CD8-positive, alpha-beta memory T cell (primary cell): ENCODE measurements around the gene CD44. TPM values are rescaled to one million over a fixed set of nuclear protein-coding genes. Genes with fewer than 3 reads are reported as not detected.
"Not testable (repeated sequence)": the region's sequence is repeated elsewhere in the genome, so short reads cannot be mapped to it uniquely, and the experiment has no call there.

Experiments
- CTCF ChIA-PET: fragments of 350-600 bp; sonication (Branson Sonifier 250); formaldehyde crosslinking; loops from one replicate; lab custom pipeline; 2021; ENCODE audit warnings: antibody characterized with exemption; lab: Charles Lee
- POLR2A ChIA-PET: fragments of 350-600 bp; sonication (Branson Sonifier 250); formaldehyde crosslinking; loops from one replicate; lab custom pipeline; 2021; ENCODE audit warnings: antibody characterized with exemption; lab: Charles Lee
- DNase-seq, 5 donors: peaks; one replicate each; pipeline versions ENCODE4 v3.0.0 to v3.0.0-alpha.2; 2020 to 2022; ENCODE audit warnings: mixed read lengths in 1 of 5
- H3K27ac ChIP-seq: one replicate; pipeline ENCODE4 v1.7.0; 2013; ENCODE audit warnings: low read depth, mild to moderate bottlenecking, low read length, moderate library complexity
- H3K27me3 ChIP-seq: 2 replicates; pipeline ENCODE4 v1.7.0; 2013; ENCODE audit warnings: low read length, mild to moderate bottlenecking; ENCODE audit not compliant: insufficient read depth, poor library complexity, severe bottlenecking
- H3K36me3 ChIP-seq: 2 replicates; pipeline ENCODE4 v1.7.0; 2013; ENCODE audit warnings: mild to moderate bottlenecking, low read length, moderate library complexity; ENCODE audit not compliant: insufficient read depth
- H3K4me1 ChIP-seq: 2 replicates; pipeline ENCODE4 v1.7.0; 2013; ENCODE audit warnings: mild to moderate bottlenecking, low read length, moderate library complexity; ENCODE audit not compliant: insufficient read depth
- H3K4me3 ChIP-seq: 2 replicates; pipeline ENCODE4 v1.7.0; 2013; ENCODE audit warnings: mild to moderate bottlenecking, low read length
- H3K9me3 ChIP-seq: 2 replicates; pipeline ENCODE4 v1.7.0; 2013; ENCODE audit warnings: mild to moderate bottlenecking, low read length
- H3K27ac Mint-ChIP-seq, 8 donors: one replicate each; pipeline ENCODE4 v1.8.0; 2020 to 2021; ENCODE audit warnings: mixed read lengths in 8 of 8, mild to moderate bottlenecking in 6 of 8, inconsistent platforms in 3 of 8, moderate library complexity in 3 of 8
- H3K27me3 Mint-ChIP-seq, 2 donors: one replicate each; pipeline ENCODE4 v1.8.0; 2020 to 2021; ENCODE audit warnings: mixed read lengths in 2 of 2, mild to moderate bottlenecking in 1 of 2, moderate library complexity in 1 of 2
- H3K36me3 Mint-ChIP-seq, 3 donors: one replicate each; pipeline ENCODE4 v1.8.0; 2020 to 2021; ENCODE audit warnings: mixed read lengths in 3 of 3, inconsistent platforms in 1 of 3, mild to moderate bottlenecking in 1 of 3
- H3K4me1 Mint-ChIP-seq, 3 donors: one replicate each; pipeline ENCODE4 v1.8.0; 2020 to 2021; ENCODE audit warnings: mixed read lengths in 3 of 3, inconsistent platforms in 1 of 3, mild to moderate bottlenecking in 1 of 3
- H3K4me3 Mint-ChIP-seq, 7 donors: one replicate each; pipeline ENCODE4 v1.8.0; 2020 to 2021; ENCODE audit warnings: mixed read lengths in 7 of 7, mild to moderate bottlenecking in 6 of 7, moderate library complexity in 4 of 7, inconsistent platforms in 2 of 7
- H3K9me3 Mint-ChIP-seq, 5 donors: one replicate each; pipeline ENCODE4 v1.8.0; 2020 to 2022; ENCODE audit warnings: mixed read lengths in 5 of 5, mild to moderate bottlenecking in 3 of 5, moderate library complexity in 2 of 5, inconsistent platforms in 1 of 5
- polyA plus RNA-seq: library from polyadenylated mRNA; unstranded; fragments of 300-500 nt; fragmentation: Illumina TruSeq; gene quantifications from one replicate; pipeline ENCODE4 v1.2.3, GENCODE V29; 2021
- total RNA-seq, 2 experiments: library from RNA; stranded (reverse); gene quantifications; one replicate each; pipeline ENCODE4 v1.2.3, GENCODE V29; 2021

CD44 gene
- total and polyA plus RNA-seq, 3 experiments from 2014 or later: 338 to 534 (median 510) TPM

DNA sequence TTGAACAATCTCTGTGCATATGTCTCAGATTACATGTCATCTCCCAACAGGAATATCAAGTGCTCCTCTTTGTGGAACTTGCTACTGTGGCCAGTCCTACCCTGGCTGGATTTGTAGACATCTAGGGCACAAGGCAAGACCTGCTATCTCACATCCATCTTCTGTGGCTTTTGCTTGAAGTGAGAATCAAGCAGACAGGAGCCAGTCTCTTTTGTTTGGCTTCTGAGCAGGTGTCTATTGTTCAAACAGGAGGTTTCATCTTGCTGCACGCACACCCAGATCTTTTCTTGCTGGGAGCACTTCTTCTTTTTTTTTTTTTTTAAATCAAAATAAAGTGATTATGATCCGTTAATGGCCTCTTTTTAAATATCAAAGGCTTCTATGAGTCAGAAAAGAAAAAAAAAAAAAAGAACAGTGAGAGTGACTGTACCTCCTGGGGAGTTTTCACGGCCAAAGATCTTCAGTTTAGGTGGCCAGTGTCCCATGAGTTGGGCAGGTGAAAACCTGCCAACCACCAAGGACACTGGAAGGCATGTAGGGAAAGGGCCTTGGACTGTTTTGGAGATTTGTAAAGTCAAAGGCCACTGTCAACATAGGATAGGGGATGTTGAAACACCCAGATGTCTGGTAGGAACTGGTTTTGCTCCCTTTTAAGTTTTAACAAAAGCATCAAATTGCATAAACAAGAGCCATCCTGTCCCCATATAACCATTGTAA lies 78.1 kb downstream of the CD44 start:
- POLR2A ChIA-PET: no interaction called here
- H3K9me3 ChIP-seq: no peaks in the 10 kb centered on the region
- Mint-ChIP-seq H3K27me3 (no peaks in the 10 kb centered on the region), H3K4me3 (peak overlapping the region in 5 of 7 donors; percentile 42 to 82 (median 51)), H3K9me3 (no peaks in the 10 kb centered on the region), H3K27ac (peak overlapping the region; percentile 83 to 98 (median 96)), H3K4me1 (peaks cover 54 to 74% (median 70%) of the 10 kb centered on the region in 3 donors), H3K36me3 (peaks cover 25 to 92% (median 41%) of the 10 kb centered on the region in 3 donors)
- peaks cover 57% of the 10 kb centered on the region for H3K36me3 ChIP-seq
- peak in 3 of 5 donors; percentile 39 to 69 (median 66) for DNase-seq
- H3K27ac ChIP-seq: no peak overlapping the region
- H3K4me1 ChIP-seq: peaks cover 47% of the 10 kb centered on the region
- CTCF ChIA-PET: no interaction called here
- no peaks in the 10 kb centered on the region for H3K27me3 ChIP-seq
- peak overlapping the region; percentile 6 for H3K4me3 ChIP-seq

DNA sequence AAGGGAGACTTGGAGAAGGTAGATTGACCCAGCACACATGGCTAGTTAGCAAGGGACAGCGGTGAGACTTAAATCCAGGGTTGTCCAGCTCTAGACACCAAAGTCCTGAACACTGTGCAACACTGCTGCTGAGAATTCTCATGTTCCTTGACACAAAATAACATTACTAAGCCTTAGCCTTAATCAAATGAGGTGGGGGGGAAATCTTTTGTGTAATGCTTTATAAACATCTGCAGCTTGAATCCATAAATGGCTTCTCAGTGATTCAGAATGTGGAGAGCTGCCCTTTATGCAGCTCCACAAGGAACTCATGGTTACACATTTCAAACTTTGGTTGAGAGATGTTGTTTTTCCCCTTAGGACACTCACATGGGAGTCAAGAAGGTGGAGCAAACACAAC lies 80.0 kb downstream of the CD44 start:
- H3K36me3 Mint-ChIP-seq: peaks cover 27 to 92% (median 43%) of the 10 kb centered on the region in 3 donors
- Histone ChIP-seq H3K27me3 (no peaks in the 10 kb centered on the region), H3K4me3 (no peak overlapping the region), H3K4me1 (peaks cover 37% of the 10 kb centered on the region), H3K27ac (no peak overlapping the region), H3K9me3 (no peaks in the 10 kb centered on the region), H3K36me3 (peaks cover 74% of the 10 kb centered on the region)
- H3K4me1 Mint-ChIP-seq: peaks cover 45 to 57% (median 57%) of the 10 kb centered on the region in 3 donors
- ChIA-PET CTCF (interaction anchor here (1.0 to 1.8 kb wide), 3 partner anchors 19 to 234 kb away, joined by 3 to 4 read pairs (median 3); no protein-coding TSS in a partner anchor), POLR2A (interaction anchor here (0.6 kb wide), 1 partner anchor 13 kb away, joined by 4 read pairs; no protein-coding TSS in a partner anchor)
- no peaks in the 10 kb centered on the region for H3K9me3 Mint-ChIP-seq
- H3K27me3 Mint-ChIP-seq: no peaks in the 10 kb centered on the region
- no peak for DNase-seq
- H3K27ac Mint-ChIP-seq: peak overlapping the region; percentile 20 to 89 (median 79)
- no peak overlapping the region for H3K4me3 Mint-ChIP-seq

GRCh38 chr11:35223371-35223796 lies 84.4 kb downstream of the CD44 start:
- H3K27me3 Mint-ChIP-seq: no peaks in the 10 kb centered on the region
- ChIA-PET CTCF (interaction anchor here (1.2 to 1.3 kb wide), 2 partner anchors 12 to 14 kb away, joined by 4 read pairs; no protein-coding TSS in a partner anchor), POLR2A (no interaction called here)
- Histone ChIP-seq H3K9me3 (no peaks in the 10 kb centered on the region), H3K4me3 (no peak overlapping the region), H3K4me1 (no peaks in the 10 kb centered on the region), H3K36me3 (peaks cover 87% of the 10 kb centered on the region), H3K27ac (no peak overlapping the region), H3K27me3 (no peaks in the 10 kb centered on the region)
- H3K4me1 Mint-ChIP-seq: peaks cover 12 to 35% (median 25%) of the 10 kb centered on the region in 3 donors
- H3K27ac Mint-ChIP-seq: peak overlapping the region in 5 of 8 donors; percentile 2 to 59 (median 27)
- no peak overlapping the region for H3K4me3 Mint-ChIP-seq
- no peaks in the 10 kb centered on the region for H3K9me3 Mint-ChIP-seq
- DNase-seq: no peak
- peaks cover 43 to 95% (median 45%) of the 10 kb centered on the region in 3 donors for H3K36me3 Mint-ChIP-seq

DNA sequence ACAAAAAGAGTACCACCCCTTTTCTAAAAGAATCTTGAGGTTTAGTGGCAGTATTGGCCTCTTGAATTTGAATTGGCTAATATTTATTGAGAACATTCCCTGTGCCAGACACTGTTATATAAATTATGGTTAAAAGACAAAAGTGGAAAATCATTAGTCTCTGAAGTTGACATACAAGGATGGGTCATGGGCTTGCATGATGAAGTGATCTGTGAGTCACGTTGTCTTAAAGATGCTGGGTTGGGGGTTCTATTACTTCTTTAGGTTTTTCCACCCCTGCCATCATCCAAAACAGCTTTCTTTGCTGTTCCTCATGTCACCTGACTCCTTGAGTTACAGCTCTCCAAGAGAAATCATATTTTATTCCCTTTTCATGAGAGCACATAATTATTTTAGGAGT lies 85.0 kb downstream of the CD44 start:
- H3K27ac ChIP-seq: no peak overlapping the region
- Mint-ChIP-seq H3K9me3 (no peaks in the 10 kb centered on the region), H3K27me3 (no peaks in the 10 kb centered on the region), H3K27ac (peak overlapping the region in 3 of 8 donors; percentile 54 to 73 (median 58)), H3K4me1 (peaks cover 13 to 35% (median 19%) of the 10 kb centered on the region in 3 donors), H3K4me3 (no peak overlapping the region), H3K36me3 (peaks cover 46 to 94% (median 49%) of the 10 kb centered on the region in 3 donors)
- H3K4me3 ChIP-seq: no peak overlapping the region
- no peaks in the 10 kb centered on the region for H3K9me3 ChIP-seq
- no peak for DNase-seq
- no peaks in the 10 kb centered on the region for H3K27me3 ChIP-seq
- peaks cover 88% of the 10 kb centered on the region for H3K36me3 ChIP-seq
- ChIA-PET CTCF (interaction anchor here (1.2 to 1.3 kb wide), 2 partner anchors 12 to 14 kb away, joined by 4 read pairs; no protein-coding TSS in a partner anchor), POLR2A (no interaction called here)
- H3K4me1 ChIP-seq: no peaks in the 10 kb centered on the region

DNA sequence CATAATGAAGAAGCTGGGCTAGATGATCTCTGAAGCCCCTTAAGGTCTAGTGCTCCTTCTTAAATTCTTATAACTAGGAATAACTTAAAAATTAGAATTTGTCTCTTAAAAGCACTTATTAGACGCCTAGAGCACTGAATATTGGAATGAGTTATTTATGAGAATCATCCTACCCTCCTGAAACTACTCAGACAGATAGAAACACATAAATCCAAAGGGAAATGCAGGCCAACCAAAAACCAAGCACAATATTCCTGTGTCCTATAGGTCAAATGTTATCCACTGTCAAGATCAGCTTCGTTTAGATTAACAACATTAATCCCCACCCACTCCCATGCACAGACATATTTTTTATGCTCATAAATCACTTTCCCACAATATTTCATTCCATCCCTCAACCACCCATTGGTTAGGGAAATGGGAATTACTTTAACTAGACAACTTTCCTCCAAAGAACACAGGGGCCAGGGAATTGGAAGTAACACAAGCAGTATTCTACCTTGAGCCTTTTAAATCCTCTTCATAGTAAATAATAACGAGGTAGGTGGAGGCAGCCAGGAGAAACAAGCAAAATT lies 87.1 kb downstream of the CD44 start:
- Histone ChIP-seq H3K9me3 (no peaks in the 10 kb centered on the region), H3K36me3 (peaks cover 91% of the 10 kb centered on the region), H3K27ac (no peak overlapping the region), H3K4me1 (no peaks in the 10 kb centered on the region), H3K4me3 (no peak overlapping the region), H3K27me3 (no peaks in the 10 kb centered on the region)
- H3K9me3 Mint-ChIP-seq: no peaks in the 10 kb centered on the region
- H3K27ac Mint-ChIP-seq: peak overlapping the region; percentile 48 to 93 (median 71)
- ChIA-PET CTCF (no interaction called here), POLR2A (no interaction called here)
- no peaks in the 10 kb centered on the region for H3K27me3 Mint-ChIP-seq
- peaks cover 16 to 35% (median 21%) of the 10 kb centered on the region in 3 donors for H3K4me1 Mint-ChIP-seq
- peaks cover 50 to 98% (median 54%) of the 10 kb centered on the region in 3 donors for H3K36me3 Mint-ChIP-seq
- H3K4me3 Mint-ChIP-seq: no peak overlapping the region
- no peak for DNase-seq

- H3K27me3 Mint-ChIP-seq, POLR2A ChIA-PET, H3K9me3 ChIP-seq, CTCF ChIA-PET, H3K4me1 ChIP-seq, H3K4me3 ChIP-seq, H3K9me3 Mint-ChIP-seq, H3K27me3 ChIP-seq, DNase-seq, H3K27ac ChIP-seq: not testable (repeated sequence)
- Mint-ChIP-seq H3K27ac (peak overlapping the region in 6 of 8 donors; percentile 48 to 89 (median 68)), H3K4me1 (peaks cover 17 to 32% (median 18%) of the 10 kb centered on the region in 3 donors), H3K4me3 (peak overlapping the region in 1 of 7 donors; percentile 54), H3K36me3 (peaks cover 50 to 98% (median 58%) of the 10 kb centered on the region in 3 donors)
- peaks cover 90% of the 10 kb centered on the region for H3K36me3 ChIP-seq
Observed at GRCh38 chr11:35226756-35227155, 87.8 kb downstream of the CD44 start.

DNA sequence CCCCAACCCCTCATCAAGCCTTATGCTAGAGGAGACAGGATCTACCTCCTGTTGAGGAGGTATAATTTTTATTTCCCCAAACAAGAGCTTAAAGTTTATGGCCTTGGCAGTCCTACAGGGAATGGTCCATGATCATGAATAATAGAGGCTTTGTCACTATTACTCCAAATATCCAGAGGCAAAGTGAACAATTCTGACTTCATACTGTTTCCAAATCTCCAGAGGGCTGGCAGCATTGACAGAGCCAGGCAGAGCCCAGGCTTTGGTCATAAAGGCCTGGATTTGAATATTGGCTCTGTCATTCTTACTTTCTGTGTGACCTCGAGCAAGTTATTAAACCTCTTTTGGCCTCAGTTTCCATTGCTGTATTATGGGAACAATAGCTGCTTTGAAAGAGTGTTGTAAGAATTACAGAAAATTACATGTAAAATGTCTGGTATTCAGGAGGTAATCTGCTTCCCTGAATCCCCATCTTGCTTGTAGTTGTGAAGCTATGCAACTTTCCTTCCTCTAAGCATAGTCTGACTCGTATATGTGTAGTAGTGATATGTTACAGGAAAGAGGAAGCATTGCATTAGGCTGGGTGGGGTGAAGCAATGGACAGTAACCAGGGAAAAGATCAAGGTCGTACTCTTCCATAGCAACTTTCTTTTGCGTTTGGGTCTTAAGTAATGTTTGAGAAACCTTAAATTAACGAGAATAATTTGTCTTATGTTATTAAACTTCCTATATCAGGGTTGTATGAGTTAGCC lies 88.8 kb downstream of the CD44 start:
- no peak for DNase-seq
- peaks cover 0 to 6% (median 0%) of the 10 kb centered on the region in 5 donors for H3K9me3 Mint-ChIP-seq
- H3K4me1 Mint-ChIP-seq: peaks cover 20 to 38% (median 24%) of the 10 kb centered on the region in 3 donors
- H3K27ac ChIP-seq: no peak overlapping the region
- H3K36me3 Mint-ChIP-seq: peaks cover 52 to 94% (median 60%) of the 10 kb centered on the region in 3 donors
- H3K4me1 ChIP-seq: no peaks in the 10 kb centered on the region
- H3K27me3 Mint-ChIP-seq: no peaks in the 10 kb centered on the region
- no peak overlapping the region for H3K4me3 Mint-ChIP-seq
- peak overlapping the region; percentile 48 to 89 (median 70) for H3K27ac Mint-ChIP-seq
- peaks cover 82% of the 10 kb centered on the region for H3K36me3 ChIP-seq
- no peak overlapping the region for H3K4me3 ChIP-seq
- CTCF ChIA-PET: interaction anchor here (1.4 kb wide), 1 partner anchor 78 kb away, joined by 3 read pairs; no protein-coding TSS in a partner anchor
- H3K27me3 ChIP-seq: no peaks in the 10 kb centered on the region
- no peaks in the 10 kb centered on the region for H3K9me3 ChIP-seq
- POLR2A ChIA-PET: no interaction called here
